ENCODE results near the gene PERCC1.
"Not testable (repeated sequence)": the region's sequence is repeated elsewhere in the genome, so short reads cannot be mapped to it uniquely, and the experiment has no call there.

The PERCC1 gene

DNA sequence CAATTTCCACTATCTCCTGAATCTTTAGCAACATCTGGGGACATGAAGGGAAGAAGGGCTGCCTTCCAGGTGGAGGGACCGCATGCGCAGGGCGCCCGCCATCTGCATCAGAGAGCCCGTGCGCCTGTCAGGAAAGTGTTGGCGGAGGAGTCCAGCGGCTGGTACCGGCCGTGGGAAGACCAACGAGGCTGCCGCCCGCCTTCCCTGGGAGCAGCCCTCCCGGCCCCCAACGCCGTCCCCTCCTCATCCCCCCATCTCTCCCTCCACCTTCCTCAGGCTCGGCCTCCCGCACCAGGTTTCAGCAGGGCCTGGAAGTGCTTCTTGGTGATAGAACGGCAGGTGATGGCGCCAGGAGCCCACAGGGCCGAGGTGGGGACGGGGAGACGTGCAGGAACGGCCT is 35.2 kb downstream of the PERCC1 start:
- no peak for DNase-seq

- DNase-seq = no peak
These were observed 36.2 kb downstream of the PERCC1 start for GRCh38 chr16:1466968-1467521.

- no peak for DNase-seq
These were observed 37.5 kb downstream of the PERCC1 start for GRCh38 chr16:1468426-1468810.

GRCh38 chr16:1469141-1469540 is 38.3 kb downstream of the PERCC1 start:
- DNase-seq = not testable (repeated sequence)

- DNase-seq = no peak
These were observed 38.9 kb downstream of the PERCC1 start for GRCh38 chr16:1469693-1470201.

DNA sequence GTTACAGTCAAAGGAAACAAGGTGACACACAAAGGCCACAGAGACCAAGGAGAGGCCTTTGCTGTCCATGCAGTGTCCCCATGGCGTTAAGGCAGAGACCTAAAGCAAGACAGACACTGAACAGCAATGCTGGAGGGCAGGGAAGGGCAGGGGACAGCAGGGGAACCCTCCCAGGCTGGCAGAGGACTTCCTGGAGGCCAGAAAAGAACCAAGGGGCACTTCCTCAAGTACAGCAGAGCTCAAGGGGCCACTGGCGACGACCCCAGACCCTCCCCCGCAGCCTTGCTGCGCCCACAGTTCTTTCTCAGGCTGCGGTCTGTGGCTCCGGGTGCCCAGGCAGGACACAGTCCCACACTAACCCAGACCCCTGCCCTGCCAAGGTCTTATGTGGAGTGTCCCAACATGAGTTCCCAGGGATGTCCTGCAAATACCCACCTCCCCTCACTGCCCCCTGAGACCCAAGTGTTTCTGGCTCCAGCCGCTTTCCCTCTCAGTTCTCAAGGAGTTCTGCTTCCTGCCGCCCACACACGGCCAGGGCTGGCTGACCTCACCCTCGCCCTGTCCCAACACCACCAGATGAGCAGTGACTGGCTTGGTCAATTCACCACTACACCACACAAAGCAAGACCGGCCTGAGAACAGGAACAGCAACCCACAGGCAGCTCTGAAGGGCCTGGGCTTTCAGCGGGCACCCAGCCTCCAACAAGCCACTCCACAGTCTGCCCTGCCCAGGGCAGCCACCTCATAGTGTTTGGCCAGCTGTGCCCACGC is 39.8 kb downstream of the PERCC1 start:
- DNase-seq = no peak

- no peak for DNase-seq
These were observed 40.8 kb downstream of the PERCC1 start for GRCh38 chr16:1471569-1472194.

- DNase-seq = no peak
These were observed 42.1 kb downstream of the PERCC1 start for GRCh38 chr16:1472974-1473373.

DNA sequence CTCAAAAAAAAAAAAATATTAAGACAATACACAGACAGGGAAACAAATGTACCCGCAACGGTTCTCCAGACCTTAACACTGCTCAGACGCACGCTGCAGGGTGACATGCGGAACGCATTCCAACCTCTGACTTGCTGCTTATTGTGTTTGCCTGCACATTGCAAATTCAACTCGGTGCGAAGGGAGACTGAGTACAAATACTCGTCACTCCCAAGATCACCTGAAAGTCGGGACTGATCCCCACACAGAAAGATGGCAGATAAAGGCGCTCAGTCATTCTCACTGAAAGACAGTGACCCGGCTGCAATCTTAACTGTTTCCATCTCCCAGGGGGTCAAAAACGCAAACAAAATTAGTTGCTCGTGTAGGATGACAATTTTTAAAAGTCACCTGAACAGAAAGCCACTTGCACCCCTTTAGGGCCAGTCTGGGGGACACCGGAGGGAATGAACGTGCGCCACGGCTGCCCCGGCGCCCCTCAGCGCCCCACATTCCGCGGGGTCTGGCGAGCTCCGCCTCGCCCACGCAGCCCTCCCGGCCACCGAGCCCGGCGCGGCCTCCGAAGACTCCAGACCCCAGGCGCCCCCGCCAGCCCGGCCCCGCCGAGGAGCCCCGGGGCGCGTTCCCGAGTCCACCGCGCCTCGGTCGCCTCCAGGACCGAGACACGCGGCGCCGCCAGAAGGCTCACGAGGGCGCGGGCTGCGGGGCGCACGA is 43.4 kb downstream of the PERCC1 start:
- DNase-seq = no peak

- DNase-seq = peak in 57 of 58 donors; percentile 37 to 94 (median 82)
These were observed 44.1 kb downstream of the PERCC1 start, which contains the start of gene CLCN7 for GRCh38 chr16:1474796-1475551. Gene CLCN7, minus strand, starts transcription at chr16:1475028. Its CDS starts 54 bp downstream, at chr16:1474974.

- DNase-seq = no peak
These were observed 44.8 kb downstream of the PERCC1 start for GRCh38 chr16:1475552-1476114.

- DNase-seq = no peak
These were observed 46.2 kb downstream of the PERCC1 start for GRCh38 chr16:1477033-1477432.

- not testable (repeated sequence) for DNase-seq
These were observed 48.1 kb downstream of the PERCC1 start for GRCh38 chr16:1478937-1479336.

DNA sequence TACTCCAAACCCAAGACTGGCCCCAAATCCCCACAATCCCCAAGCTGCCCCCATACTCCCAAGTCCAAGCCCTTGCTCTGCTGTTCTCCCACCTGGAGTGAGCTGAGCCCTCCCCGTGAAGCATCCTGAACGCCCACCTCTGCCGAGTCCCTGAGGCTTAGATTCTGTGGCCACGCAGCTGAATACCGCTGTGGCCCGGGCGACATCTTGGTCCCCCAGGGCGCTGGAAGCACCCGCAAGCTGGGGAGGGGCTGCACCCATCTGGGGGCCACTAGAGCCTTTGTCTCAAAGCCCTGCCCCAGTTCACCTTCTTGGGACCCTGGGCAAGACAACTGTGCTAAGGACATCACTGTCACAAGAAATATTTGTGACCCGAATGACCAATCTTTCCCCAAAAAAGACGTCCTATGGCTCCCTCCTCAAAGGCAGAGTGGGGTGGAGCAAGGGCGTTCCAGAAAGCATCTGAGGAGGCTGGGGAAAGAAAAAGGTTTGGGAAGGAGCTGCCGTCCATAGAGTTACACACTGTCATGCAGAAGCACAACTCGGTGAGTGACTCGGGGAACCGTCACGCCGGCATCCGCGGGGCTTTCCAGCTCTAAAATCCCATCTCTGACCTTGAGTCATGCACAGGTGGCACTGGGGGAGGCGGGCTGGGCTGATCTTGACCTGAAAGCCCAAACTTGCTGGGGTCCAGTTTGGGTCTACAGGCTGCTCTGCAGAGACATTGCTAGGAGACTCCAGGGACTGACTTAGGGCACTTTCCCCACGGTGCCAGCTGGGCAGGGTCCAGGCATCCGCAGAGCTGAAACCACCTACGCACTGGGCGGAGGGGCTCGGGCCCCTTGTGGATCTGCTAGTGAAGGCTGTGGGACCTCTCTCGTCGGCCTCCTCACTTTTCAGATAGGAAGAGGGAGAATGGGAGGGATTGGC is 51.3 kb downstream of the PERCC1 start:
- DNase-seq = no peak
